HG03457 (cell line): ENCODE results near the gene PGP.
"Not testable (repeated sequence)": the region's sequence is repeated elsewhere in the genome, so short reads cannot be mapped to it uniquely, and the experiment has no call there.

Source experiments
- ATAC-seq: cut with Tn5 transposase; IDR thresholded peaks from one replicate; pipeline ENCODE4 v1.9.1; 2021; ENCODE audit warnings: moderate number of reproducible peaks; ENCODE audit not compliant: unreplicated experiment

PGP gene

DNA sequence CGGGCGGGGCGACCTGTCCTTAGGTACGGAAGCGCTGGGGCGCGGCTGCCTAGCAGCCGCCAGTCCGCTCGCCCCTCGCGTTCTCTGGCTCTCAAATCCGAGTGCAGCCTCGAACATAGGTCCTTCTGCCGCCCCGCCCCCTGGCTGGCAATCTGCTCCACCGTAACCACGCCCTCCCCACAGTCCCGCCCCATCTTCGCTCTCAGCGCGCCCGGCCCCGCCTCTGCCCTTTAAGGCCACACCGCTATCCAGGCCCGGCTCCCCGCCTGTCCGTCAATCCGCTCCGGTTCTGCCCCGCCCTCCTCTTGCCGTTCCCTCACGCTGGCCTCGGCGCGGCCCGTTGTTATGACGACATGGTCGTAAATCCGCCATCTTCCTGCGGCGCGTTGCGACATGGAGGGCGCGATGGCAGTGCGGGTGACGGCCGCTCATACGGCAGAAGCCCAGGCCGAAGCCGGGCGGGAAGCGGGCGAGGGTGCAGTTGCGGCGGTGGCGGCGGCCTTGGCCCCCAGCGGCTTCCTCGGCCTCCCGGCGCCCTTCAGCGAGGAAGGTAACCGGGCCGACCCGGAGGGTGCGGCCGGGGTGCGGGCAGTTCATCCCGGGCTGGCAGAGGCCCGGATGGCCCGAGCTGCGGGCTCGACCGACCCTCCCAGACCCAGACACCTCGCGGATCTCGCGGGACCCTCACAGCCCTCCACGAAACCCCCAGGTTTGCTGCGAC is 8.7 kb upstream of the PGP start, which contains the start of gene E4F1:
TSS of gene E4F1 (plus strand) at position 371 of the 721 bp plus-strand sequence. CDS start at position 394, 23 bp downstream.
- ATAC-seq: peak; percentile 78

DNA sequence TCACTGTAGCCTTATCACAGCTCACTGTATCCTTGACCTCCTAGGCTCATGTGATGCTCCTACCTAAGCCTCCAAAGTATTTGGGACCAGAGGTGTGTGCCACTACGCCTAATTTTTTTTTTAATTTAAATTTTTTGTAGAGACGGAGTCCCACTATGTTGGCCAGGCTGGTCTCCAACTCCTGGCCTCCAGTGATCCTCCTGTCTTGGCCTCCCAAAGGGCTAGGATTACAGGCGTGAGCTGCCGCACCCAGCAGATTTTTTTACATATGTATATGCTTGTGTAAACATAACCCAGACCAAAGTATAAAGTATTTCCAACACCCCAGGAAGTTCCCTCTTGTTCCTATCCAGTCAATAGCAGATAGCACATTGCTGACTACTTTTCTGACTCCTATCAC is 1.7 kb upstream of the PGP start:
- no peak for ATAC-seq

DNA sequence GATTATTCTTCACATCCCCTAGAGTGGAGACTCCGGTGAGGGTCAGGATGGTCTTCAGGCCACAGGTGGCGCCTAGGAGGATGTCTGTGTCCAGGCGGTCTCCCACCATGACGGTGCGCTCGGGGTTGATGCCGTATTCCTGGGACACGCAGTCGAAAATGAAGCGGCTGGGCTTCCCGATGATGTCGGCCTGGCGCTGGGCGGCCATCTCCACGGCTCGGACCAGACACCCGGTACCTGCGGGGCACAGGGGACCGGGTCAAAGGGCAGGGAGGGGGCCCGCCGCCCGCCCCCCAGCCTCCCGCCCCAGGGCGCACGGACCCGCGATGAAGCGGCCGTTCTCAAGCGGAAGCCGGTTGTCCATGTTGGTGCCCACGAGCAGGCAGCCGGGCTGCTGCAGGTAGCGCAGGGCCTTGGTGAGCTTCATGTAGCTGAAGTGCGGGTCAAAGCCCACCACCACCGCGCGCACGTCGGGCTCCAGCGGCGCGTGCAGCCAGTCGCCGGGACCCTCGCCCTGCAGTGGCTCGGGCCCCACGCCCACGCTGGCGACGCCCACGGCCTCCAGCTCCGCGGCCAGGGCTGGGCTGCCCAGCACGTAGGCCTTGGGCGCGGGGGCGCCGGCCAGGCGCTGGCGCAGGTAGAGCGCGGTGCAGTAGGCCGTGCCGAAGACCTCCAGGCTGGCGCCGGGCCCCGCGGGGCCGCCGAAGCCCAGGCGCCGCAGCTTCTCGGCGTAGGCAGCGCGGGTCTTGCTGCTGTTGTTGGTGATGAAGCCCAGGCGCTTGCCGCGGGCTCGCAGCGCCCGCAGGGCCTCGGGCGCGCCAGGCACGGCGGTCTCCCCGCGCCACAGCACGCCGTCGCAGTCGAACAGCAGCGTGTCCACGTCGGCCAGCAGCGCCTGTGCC is 572 bp downstream of the PGP start:
- no peak for ATAC-seq

DNA sequence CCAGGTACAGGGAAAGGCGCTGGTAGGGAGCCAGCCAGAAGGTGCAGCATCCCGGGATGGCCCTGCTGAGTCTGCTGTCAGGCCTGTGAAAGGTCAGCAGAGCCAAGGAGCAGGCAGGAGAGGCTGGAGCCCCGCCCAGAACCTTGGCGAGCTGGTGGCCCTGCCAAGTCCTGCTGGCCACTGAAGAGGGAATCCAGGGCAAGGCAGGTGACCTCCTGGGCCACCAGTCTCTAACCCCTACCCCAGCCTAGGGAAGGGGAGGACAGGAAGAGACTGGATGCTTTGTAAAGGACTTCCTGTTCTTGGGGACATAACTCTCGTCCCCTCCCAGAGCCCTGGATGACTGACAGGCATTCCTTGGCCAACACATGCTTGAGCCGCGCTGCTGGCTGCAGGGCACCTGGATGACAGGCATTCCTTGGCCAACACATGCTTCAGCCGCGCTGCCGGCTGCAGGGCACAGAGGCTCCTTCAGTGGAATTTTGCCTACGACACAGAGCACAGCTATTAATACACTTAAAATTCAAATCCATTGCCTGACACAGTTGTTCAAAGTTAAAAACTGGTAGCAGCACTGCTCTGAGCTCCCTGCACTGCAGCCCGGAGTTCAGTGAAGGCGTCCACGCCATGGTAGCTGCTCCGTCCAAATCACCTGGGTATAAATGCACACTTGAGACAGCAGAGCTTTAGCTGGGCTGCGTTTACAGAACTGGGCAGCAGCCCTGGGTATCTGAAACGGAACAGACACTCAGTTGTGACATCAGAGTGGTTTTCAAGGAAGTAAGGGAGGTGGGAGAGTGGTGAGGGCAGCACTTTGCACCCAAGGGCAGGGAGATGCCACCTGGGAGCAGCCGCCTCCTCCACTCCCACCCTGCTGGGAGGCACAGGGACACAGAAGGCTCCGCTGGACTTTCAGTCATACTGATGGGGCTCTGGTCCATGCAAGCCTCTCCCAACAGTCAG is 2.0 kb downstream of the PGP start:
- no peak for ATAC-seq

DNA sequence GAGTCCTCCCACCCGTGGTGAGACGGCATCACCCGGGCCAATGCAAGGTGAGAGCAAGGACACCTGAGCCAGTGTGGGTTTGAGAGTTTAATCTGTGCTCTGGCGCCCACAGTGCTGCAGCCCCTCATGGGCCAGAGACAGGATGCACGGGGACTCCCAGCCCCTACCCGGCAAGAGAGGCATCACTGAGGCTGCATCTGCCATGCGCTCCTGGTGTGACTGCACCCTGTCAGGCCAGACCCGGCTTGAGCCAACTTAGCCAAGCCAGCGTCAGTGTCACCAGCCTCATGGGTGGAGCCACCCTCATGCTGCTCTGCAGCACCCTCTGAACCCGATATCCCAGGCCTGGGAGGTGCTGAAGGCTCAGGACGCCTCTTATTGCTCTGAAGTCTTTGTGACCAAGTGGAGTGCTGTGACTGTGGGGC is 2.7 kb downstream of the PGP start:
- no peak for ATAC-seq

DNA sequence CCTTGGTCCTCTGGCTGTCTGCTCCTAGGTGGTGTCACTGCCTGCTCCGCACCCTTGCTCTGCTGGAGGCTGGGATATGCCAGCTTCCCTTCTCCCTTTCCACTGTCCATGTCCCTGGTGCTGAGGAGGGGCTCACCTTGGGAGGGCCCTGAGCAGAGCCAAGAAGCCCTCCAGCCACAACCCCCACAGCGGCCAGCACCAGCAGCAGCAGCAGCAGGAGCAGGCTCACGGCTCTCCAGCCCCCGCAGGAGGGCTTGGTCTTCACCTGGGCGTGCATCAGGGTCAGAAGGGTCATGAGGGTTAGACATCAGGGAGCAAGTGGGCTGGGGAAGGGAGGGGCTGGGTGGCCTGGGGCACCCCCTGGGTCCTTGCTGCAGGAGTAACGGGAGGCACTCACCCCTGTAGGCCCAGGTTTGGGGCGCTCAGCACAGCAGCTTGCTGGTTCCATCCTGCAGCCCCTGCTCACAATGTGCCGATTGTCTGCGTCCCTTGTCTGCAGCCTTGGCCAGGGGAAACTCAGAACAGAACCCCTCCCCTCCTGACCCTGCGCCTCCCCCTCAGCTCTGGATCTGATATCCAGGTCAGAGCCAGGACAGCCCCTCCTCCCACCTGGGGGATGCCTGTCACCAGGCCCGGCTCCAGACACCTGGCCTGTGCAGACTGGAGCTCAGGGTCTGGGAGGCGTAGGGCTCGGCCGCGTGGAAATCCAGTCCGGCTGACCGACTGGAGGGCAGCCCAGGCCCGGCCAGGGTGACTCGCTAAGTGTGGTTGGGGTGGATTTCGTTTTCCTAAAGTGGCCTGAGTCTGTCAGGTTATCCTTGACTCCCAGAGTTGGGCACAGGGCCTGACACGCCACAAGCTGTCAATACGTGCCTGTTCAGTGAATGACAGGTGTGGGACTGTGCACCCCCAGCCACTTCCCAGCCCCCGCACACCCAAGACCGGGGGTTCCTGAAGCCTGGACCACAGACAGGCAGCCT is 4.0 kb downstream of the PGP start, which contains the start of gene BRICD5:
TSS of gene BRICD5 (minus strand) at position 478 of the 980 bp plus-strand sequence. CDS start at position 448, 30 bp downstream.
- no peak for ATAC-seq

DNA sequence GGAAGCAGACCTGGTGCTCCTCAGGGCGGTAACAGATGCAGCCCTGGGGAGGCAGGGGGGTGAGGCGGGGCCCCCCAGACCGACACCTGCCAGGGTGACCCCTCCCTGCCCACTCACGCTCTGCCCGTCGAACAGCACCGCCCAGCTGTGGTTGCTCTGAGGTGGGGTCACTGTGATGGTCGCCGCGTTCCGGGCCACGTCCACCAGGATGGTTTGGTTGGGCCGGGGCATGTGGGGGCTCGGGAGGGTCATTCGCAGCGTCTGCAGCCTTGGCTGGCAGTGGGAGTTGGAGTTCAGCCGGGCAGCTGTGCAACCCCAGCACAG is 4.7 kb downstream of the PGP start:
- ATAC-seq: no peak

DNA sequence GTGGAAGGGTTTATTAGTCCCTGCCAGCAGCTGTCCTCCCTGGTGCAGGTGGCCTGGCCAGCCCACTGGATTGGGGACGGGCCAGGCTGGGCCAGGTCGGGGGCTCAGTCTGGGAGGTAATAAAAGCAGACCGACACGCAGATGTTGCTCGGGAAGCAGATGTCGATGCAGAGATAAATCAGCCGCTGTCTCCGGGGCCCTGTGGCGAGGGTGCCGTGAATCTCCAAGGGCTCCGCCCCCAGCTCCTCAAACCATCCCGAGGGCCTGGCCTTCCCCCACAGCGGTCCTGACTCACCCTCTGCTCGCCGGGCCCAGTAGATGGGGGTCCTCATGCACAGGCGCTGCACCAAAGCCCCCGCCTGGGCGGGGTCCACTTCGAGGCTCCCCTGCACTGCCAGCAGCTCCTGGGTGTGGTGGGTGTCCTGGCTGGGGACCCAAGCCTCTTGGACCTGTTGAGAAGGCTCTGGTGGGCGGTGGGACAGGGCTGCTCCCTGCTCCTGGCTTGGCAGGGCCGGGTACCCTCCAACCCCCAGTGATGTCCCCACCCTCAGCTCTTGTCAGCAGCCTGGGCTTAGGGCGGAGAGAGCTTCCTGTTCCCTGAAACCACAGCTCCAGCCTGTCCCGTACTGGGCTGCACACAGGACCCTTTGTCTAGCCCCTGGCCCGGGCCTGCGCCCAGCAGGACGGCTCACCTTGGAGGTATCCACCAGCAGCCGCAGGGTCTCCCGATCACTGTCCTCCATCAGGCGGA is 5.2 kb downstream of the PGP start:
- no peak for ATAC-seq

DNA sequence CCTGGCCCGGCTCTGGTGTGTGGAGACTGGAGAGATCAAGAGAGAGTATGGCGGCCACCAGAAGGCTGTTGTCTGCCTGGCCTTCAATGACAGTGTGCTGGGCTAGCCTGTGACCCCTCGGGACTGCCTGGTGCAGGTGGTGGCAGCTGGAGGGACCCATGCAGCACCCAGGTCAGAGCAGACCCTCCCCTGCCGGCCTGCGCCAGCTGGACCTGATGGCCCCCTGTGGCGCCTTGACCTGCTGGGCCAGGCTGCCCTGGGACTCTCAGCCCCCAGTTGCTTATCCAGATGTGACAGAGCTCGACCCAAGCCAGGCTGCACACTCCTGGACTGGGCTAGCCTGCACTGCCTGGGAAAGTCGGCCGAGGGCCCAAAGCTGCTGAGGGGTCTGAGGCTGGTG is 5.9 kb downstream of the PGP start:
- no peak for ATAC-seq

DNA sequence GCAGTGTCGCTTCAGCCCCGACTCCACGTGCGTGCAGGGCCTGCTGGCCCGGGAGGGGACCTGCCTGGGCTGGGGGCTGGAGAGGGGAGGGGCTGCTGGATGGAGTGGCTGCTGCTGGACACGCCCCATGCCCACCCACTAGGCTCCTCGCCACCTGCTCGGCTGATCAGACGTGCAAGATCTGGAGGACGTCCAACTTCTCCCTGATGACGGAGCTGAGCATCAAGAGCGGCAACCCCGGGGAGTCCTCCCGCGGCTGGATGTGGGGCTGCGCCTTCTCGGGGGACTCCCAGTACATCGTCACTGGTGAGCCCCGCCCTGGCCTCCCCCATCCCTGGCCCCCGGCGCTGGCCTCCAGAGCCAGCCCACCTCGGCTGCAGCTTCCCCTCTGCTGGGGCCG is 6.3 kb downstream of the PGP start:
- no peak for ATAC-seq

DNA sequence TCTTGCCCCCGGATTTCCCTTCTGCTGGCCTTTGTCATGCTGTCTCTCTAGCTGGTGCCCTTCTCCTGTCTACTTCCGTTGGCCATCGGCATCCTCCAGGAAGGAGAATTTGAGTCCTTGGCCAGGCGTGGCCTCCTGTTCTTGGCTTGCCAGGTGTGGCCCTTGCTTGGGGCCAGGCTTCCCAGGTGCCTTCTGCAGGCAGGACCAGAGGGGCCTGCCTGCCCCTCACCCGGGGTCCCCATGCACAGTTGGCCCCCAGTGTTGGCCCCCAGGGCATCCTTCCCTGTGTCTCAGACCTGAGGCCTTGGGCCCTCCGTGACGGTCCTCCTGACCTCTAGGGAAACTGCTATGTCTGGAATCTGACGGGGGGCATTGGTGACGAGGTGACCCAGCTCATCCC is 6.8 kb downstream of the PGP start:
- ATAC-seq: no peak

DNA sequence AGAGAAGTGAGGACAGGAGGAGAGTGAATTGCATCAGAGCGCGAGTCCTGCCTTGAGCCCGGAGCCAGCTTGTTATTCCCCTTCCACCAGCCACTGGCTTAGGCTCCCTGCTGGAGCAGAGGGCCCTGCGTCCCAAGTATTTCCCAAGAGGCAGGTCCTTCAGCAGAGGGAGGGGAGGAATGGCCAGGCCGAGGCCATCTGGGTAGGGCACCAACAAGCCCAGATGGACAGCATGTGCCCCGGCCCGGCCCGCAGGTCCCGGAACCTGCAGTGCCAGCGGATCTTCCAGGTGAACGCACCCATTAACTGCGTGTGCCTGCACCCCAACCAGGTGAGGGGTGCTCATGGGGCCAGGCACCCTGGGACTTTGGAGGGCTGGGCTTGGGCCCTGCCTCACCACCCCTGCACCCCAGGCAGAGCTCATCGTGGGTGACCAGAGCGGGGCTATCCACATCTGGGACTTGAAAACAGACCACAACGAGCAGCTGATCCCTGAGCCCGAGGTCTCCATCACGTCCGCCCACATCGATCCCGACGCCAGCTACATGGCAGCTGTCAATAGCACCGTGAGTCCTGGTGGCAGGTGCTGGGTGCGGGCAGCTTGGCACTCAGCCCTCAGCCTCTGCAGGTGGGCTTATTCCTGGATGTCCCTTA is 7.7 kb downstream of the PGP start:
- no peak for ATAC-seq

DNA sequence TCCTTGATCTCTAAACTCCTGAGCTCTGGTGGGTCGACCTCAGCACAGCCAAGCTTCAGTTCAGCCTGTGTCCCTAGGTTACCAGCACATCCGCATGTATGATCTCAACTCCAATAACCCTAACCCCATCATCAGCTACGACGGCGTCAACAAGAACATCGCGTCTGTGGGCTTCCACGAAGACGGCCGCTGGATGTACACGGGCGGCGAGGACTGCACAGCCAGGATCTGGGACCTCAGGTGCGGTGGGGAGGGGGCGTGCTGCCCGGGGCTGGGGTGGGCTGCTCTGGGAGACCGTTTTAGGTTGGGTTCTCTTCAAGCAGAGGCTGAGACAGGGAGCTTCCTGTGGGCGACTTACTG is 8.2 kb downstream of the PGP start:
- ATAC-seq: no peak

DNA sequence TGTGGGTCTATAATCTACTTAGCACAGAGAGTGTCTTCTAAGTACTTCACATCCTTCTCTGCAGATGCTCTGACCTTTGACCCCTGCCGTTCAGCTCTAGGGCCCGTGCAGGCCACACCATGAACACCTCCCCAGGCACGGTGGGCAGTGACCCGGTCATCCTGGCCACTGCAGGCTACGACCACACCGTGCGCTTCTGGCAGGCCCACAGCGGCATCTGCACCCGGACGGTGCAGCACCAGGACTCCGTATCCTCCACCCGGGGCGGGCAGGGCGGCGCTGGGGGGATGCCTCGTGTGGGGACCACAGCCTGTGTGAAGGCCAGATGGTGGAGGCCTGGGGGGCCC is 8.7 kb downstream of the PGP start:
- peak; percentile 10 for ATAC-seq

DNA sequence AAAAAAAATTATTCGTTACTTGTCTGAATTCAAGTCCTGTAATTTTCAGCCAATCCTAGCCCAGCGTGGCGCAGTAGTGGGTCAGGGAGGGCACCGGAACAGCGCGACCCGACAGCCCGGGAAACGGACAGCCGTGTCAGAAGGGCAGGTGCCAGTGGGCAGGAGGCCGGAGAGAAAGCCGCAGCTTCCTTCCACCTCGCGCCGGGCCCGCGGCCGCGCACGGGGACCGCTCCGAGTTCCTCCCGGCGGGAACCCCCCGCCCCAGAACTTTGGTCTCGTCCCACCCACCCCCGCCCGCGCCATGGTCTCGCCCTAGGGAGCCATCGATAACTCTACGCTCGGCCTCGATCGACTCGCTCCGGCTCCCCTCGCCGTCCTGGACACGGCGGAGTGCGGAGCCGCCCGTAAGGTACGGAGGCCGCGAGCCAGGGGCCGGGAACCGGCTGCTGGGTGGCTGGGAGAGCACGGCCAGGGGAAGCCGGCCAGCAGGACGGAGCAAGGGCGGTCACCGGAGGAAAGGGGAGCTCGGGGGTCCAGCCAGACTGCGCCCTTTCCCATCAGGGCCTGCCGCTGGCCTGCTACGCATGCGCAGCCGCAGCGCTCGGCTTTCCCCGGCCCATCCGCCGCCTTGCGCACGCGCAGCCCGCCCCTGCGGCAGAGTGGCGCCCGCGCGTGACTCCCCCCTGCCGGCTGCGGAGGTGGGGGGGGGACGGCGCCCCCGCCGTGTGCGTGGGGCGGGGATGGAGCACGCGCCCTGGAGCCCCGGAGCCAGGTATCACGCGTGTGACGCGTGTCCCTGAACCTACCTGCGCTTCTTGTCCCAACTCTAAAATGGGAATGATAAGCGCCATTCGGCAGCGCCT is 9.3 kb downstream of the PGP start, which contains the start of gene MLST8:
TSS of gene MLST8 (plus strand) at position 351 of the 863 bp plus-strand sequence. CDS start 632 bp downstream, outside the sequence.
- ATAC-seq: peak; percentile 49

DNA sequence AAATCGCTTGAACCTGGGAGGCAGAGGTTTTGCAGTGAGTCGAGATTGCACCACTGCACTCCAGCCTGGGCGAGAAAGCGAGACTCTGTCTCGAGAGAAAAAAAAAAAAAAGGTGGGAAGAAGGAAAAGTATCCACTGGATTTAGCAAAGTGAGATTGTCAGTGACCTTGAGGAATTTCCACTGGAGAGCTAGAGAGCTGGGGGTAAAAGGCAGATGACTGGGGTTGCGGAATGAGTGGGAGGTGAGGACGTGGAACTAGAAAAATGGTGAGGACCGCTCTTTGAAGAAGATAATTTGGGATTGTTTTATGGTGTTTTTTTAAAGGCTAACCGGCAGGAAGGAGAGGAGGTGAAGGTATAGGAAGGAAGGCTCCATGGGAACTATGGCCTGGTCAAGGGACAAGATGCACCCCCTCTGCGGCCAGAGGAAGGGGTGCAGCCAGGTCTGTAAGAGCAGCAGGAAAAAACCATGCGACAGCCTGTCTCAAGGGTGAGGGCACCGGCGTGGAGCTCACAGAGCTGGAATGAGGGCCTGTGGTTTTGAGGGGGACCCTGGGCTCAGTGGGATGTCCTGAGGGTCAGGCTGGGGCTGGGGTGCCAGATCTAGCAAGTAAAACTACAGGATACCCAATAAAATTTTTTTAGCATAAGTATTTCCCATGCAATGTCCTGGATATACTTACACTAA is 10.1 kb downstream of the PGP start:
- ATAC-seq: no peak

DNA sequence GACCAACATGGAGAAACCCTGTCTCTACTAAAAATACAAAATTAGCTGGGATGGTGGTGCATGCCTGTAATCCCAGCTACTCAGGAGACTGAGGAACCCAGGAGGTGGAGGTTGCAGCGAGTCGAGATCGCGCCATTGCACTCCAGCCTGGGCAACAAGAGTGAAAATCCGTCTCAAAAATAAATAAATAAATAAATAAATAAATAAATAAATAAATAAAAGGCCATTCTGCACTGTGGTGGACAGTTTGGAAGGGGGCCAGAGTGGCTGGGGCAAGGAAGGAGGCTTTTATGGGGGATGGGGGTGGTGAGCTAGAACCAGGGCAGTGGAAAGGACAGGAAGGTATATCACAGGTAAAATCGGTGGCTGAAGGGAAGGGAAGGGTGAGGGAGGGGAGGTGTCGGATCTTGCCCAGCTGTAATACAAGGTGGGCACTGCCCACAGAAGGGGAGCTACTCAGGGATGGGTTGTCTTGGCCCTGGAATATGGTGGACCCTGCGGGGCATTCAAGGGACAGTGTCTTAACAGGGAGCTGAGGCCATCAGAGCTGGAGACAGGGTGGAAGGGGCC is 11.4 kb downstream of the PGP start:
- ATAC-seq: not testable (repeated sequence)
